Neural progenitor cell (in vitro differentiated cells): ENCODE measurements around the gene SLAMF9. TPM values are rescaled to one million over a fixed set of nuclear protein-coding genes. Genes with fewer than 3 reads are reported as not detected.

Source experiments
- DNase-seq: peaks from one replicate; pipeline ENCODE4 v3.0.0-alpha.2; 2016; ENCODE audit warnings: low spot score
- H2AFZ ChIP-seq: fragments of 200-600 bp; sonication (generic); replicated peaks from 2 replicates; pipeline ENCODE4 v1.6.1; 2016; ENCODE audit warnings: antibody characterized with exemption
- H3F3A ChIP-seq: fragments of 200-600 bp; sonication (generic); 2 replicates; pipeline ENCODE4 v1.6.1; 2016; ENCODE audit warnings: antibody characterized with exemption, low read depth
- H3K27ac ChIP-seq: fragments of 200-600 bp; sonication (generic); 2 replicates; pipeline ENCODE4 v1.5.1; 2016; ENCODE audit warnings: mild to moderate bottlenecking
- H3K27me3 ChIP-seq: fragments of 200-600 bp; sonication (generic); 2 replicates; pipeline ENCODE4 v1.6.1; 2016; ENCODE audit warnings: mild to moderate bottlenecking, moderate library complexity
- H3K36me3 ChIP-seq: fragments of 200-600 bp; sonication (generic); 2 replicates; pipeline ENCODE4 v1.5.1; 2016
- H3K4me1 ChIP-seq: fragments of 200-600 bp; sonication (generic); 2 replicates; pipeline ENCODE4 v1.6.1; 2016; ENCODE audit warnings: mixed run types
- H3K4me2 ChIP-seq: fragments of 200-600 bp; sonication (generic); 2 replicates; pipeline ENCODE4 v1.6.1; 2016
- H3K4me3 ChIP-seq: fragments of 200-600 bp; sonication (generic); 2 replicates; pipeline ENCODE4 v1.5.1; 2016
- H3K79me2 ChIP-seq: fragments of 200-600 bp; sonication (generic); 2 replicates; pipeline ENCODE4 v1.6.1; 2016; ENCODE audit warnings: low read depth
- H3K9ac ChIP-seq: fragments of 200-600 bp; sonication (generic); 2 replicates; pipeline ENCODE4 v1.6.1; 2016
- H3K9me3 ChIP-seq: fragments of 200-600 bp; sonication (generic); 2 replicates; pipeline ENCODE4 v1.5.1; 2016; ENCODE audit warnings: low read depth
- H4K20me1 ChIP-seq: fragments of 200-600 bp; sonication (generic); 2 replicates; pipeline ENCODE4 v1.6.1; 2016; ENCODE audit warnings: low read depth
- H3K27ac Mint-ChIP-seq: 3 replicates; pipeline ENCODE4 v1.8.0; 2021; ENCODE audit warnings: mixed read lengths
- H3K27me3 Mint-ChIP-seq: 2 replicates; pipeline ENCODE4 v1.8.0; 2022; ENCODE audit warnings: low read depth, mild to moderate bottlenecking, inconsistent platforms, moderate library complexity, mixed read lengths; ENCODE audit not compliant: insufficient read depth
- H3K36me3 Mint-ChIP-seq: 3 replicates; pipeline ENCODE4 v1.8.0; 2021; ENCODE audit warnings: mixed read lengths
- H3K4me1 Mint-ChIP-seq: 3 replicates; pipeline ENCODE4 v1.8.0; 2021; ENCODE audit warnings: mixed read lengths
- H3K4me3 Mint-ChIP-seq: 3 replicates; pipeline ENCODE4 v1.8.0; 2021; ENCODE audit warnings: mild to moderate bottlenecking, moderate library complexity, mixed read lengths
- H3K9me3 Mint-ChIP-seq: 3 replicates; pipeline ENCODE4 v1.8.0; 2020; ENCODE audit warnings: mixed read lengths
- EZH2 ChIP-seq: fragments of 200-600 bp; sonication (generic); IDR thresholded peaks from 2 replicates; pipeline ENCODE4 v1.6.1; 2017; ENCODE audit warnings: antibody characterized with exemption, mild to moderate bottlenecking, moderate library complexity
- EZH2phosphoT487 ChIP-seq: fragments of 200-600 bp; sonication (generic); IDR thresholded peaks from 2 replicates; pipeline ENCODE4 v1.6.1; 2017; ENCODE audit warnings: antibody characterized with exemption
- total RNA-seq: library from RNA; depleted of rRNA; stranded (reverse); fragments of >200 nt; gene quantifications from 2 replicates; pipeline ENCODE4 v1.2.3, GENCODE V29; 2015; ENCODE audit warnings: low replicate concordance
- TF ChIP-seq, protein P1 (sequence below): fragments of 200-600 bp; sonication (generic); IDR thresholded peaks from 2 replicates; pipeline ENCODE4 v1.5.1; 2017; ENCODE audit warnings: antibody characterized with exemption, mild to moderate bottlenecking

SLAMF9 gene
- total RNA-seq, 1 donor from 2014 or later: not detected

DNA sequence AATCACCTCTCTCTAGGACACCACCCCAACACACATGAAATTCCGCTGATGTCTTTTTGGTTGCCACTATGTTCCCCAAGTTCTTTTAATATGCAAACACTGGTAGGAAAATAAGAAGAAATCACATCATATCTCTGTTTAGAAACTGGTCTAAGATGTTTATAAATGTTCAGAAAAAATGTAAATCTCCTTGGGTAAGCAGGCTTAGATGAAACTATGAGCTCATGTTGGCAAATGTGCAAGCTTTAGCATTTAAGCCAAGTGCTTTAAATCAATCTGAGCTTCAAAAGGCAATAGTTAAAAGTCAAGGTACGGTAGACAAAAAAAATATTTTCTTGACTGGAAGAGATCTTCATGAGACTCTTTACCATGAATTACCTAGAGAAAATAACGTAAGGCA lies 25.2 kb upstream of the SLAMF9 start:
- Histone ChIP-seq H4K20me1 (no peaks in the 10 kb centered on the region), H3K9me3 (no peaks in the 10 kb centered on the region), H3K36me3 (no peaks in the 10 kb centered on the region), H3K27ac (no peak overlapping the region), H3K4me3 (no peak overlapping the region), H3K4me2 (no peak overlapping the region), H3K27me3 (peaks cover 6% of the 10 kb centered on the region), H3F3A (no peaks in the 10 kb centered on the region), H3K79me2 (no peaks in the 10 kb centered on the region), H2AFZ (no peak overlapping the region), H3K9ac (no peak overlapping the region), H3K4me1 (no peaks in the 10 kb centered on the region)
- DNase-seq: no peak
- no peak for TF ChIP-seq EZH2
- no peak for TF ChIP-seq EZH2phosphoT487
- TF ChIP-seq, protein P1, sequence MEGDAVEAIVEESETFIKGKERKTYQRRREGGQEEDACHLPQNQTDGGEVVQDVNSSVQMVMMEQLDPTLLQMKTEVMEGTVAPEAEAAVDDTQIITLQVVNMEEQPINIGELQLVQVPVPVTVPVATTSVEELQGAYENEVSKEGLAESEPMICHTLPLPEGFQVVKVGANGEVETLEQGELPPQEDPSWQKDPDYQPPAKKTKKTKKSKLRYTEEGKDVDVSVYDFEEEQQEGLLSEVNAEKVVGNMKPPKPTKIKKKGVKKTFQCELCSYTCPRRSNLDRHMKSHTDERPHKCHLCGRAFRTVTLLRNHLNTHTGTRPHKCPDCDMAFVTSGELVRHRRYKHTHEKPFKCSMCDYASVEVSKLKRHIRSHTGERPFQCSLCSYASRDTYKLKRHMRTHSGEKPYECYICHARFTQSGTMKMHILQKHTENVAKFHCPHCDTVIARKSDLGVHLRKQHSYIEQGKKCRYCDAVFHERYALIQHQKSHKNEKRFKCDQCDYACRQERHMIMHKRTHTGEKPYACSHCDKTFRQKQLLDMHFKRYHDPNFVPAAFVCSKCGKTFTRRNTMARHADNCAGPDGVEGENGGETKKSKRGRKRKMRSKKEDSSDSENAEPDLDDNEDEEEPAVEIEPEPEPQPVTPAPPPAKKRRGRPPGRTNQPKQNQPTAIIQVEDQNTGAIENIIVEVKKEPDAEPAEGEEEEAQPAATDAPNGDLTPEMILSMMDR: no peak
- Mint-ChIP-seq H3K9me3 (peaks cover 2% of the 10 kb centered on the region), H3K27me3 (peaks cover 2% of the 10 kb centered on the region), H3K4me1 (peaks cover 4% of the 10 kb centered on the region), H3K4me3 (no peak overlapping the region), H3K27ac (no peak overlapping the region), H3K36me3 (no peaks in the 10 kb centered on the region)

DNA sequence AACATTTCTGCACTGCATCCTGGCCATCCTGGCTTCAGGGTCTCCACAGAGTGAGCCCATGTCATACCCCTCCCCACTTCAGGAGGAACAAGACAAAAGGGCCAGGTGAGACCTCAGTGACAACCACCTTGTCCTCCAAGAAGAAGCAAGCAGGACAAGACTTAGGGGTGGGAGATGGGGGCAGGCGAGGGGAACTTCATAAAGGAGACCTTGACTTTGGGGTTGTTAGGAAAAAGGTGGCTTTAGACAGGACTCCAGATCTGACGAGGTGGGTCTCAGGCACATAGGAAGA lies 24.0 kb upstream of the SLAMF9 start:
- Histone ChIP-seq H3K36me3 (no peaks in the 10 kb centered on the region), H2AFZ (no peak overlapping the region), H3K27me3 (peaks cover 6% of the 10 kb centered on the region), H3K4me1 (no peaks in the 10 kb centered on the region), H3K4me2 (no peak overlapping the region), H3F3A (no peaks in the 10 kb centered on the region), H3K4me3 (no peak overlapping the region), H3K9me3 (no peaks in the 10 kb centered on the region), H3K27ac (no peak overlapping the region), H4K20me1 (no peaks in the 10 kb centered on the region), H3K9ac (no peak overlapping the region), H3K79me2 (no peaks in the 10 kb centered on the region)
- Mint-ChIP-seq H3K36me3 (no peaks in the 10 kb centered on the region), H3K27ac (no peak overlapping the region), H3K4me3 (no peak overlapping the region), H3K9me3 (peaks cover 2% of the 10 kb centered on the region), H3K27me3 (peaks cover 3% of the 10 kb centered on the region), H3K4me1 (no peaks in the 10 kb centered on the region)
- TF ChIP-seq EZH2 (no peak), EZH2phosphoT487 (no peak)
- TF ChIP-seq, protein P1: no peak
- no peak for DNase-seq

DNA sequence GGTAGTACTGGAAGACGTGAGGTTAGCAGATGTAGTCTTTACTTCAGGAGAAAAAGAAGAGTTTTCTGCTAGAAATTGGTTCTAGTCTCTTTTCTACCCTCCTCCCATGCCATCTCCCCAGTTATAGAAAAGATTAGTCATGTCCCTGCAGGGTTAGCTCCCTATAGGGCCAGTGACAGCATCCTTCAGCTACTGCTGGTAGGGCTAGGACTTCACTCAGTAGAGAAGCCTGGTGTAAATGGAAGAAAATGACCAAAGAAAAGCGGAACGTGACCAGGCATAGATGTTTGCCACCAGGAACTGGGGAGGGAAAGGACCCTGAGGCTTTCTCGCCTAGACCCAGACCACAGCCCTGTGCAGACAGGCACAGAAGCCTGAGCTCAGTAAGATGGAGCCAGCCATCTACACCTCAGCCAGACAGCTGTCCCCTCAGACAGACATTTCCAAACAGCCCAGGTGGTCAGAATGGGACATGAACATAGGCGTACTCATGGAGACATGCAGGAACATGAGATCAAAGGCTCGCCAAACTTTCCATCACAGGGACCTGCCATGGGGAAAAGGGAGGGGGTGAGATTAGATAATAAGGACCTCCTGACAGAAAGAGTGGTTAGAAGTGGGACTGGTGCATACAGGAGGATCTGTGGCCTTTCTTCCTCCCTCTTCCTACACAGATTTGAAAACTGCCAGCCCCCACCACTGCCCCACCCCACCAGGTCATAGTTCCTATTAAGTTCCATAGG lies 23.5 kb upstream of the SLAMF9 start:
- TF ChIP-seq EZH2phosphoT487 (no peak), EZH2 (no peak)
- TF ChIP-seq, protein P1: no peak
- H3K4me3 Mint-ChIP-seq: no peak overlapping the region
- H3K36me3 ChIP-seq: no peaks in the 10 kb centered on the region
- no peak overlapping the region for H3K27ac ChIP-seq
- no peaks in the 10 kb centered on the region for H3K79me2 ChIP-seq
- no peak overlapping the region for H3K9ac ChIP-seq
- no peak overlapping the region for H3K4me2 ChIP-seq
- no peaks in the 10 kb centered on the region for H3K4me1 ChIP-seq
- DNase-seq: no peak
- H3K27me3 ChIP-seq: peaks cover 6% of the 10 kb centered on the region
- H3F3A ChIP-seq: no peaks in the 10 kb centered on the region
- H2AFZ ChIP-seq: no peak overlapping the region
- H3K4me3 ChIP-seq: no peak overlapping the region
- H3K36me3 Mint-ChIP-seq: no peaks in the 10 kb centered on the region
- no peak overlapping the region for H3K27ac Mint-ChIP-seq
- H3K9me3 ChIP-seq: no peaks in the 10 kb centered on the region
- peaks cover 2% of the 10 kb centered on the region for H3K9me3 Mint-ChIP-seq
- H3K4me1 Mint-ChIP-seq: no peaks in the 10 kb centered on the region
- no peaks in the 10 kb centered on the region for H4K20me1 ChIP-seq
- H3K27me3 Mint-ChIP-seq: peaks cover 3% of the 10 kb centered on the region
